ENCODE measurements around the gene CABP5. TPM values are rescaled to one million over a fixed set of nuclear protein-coding genes. Genes with fewer than 3 reads are reported as not detected.

Gene CABP5
- total RNA-seq, 6 experiments from 2014 or later = not detected

- H3K4me3 ChIP-seq = no peak within 1 kb of the TSS
- no peaks in the 10 kb centered on the region for H3K4me1 ChIP-seq
- H3K27ac ChIP-seq = no peak within 1 kb of the TSS
- WGBS (ENCODE audit: insufficient coverage, low coverage, low lambda C conversion rate, missing lambda C conversion rate) = 48% methylated on average over 5 of the region's 5 CpGs
- no peak for ATAC-seq
- H3K9me3 ChIP-seq = no peaks in the 10 kb centered on the region
- TF ChIP-seq POLR2A (IDR thresholded peaks at IDR 0.05) = no peak
- TF ChIP-seq CTCF (IDR thresholded peaks at IDR 0.05) = no peak
- intact Hi-C loops (cut with DNase I) = no loop called here
- no peaks in the 10 kb centered on the region for H3K27me3 ChIP-seq
- DNase-seq = no peak
- no peaks in the 10 kb centered on the region for H3K36me3 ChIP-seq
Observed at GRCh38 chr19:47994209-47994802, 49.6 kb downstream of the CABP5 start, which contains the start of gene ELSPBP1. ELSPBP1 (plus strand) TSS chr19:47994632; CDS start chr19:48008668, 14,036 bp downstream.

GRCh38 chr19:47992070-47992469, 51.8 kb downstream of the CABP5 start, which contains the start of gene BSPH1:
BSPH1 (minus strand) TSS chr19:47992170; CDS start chr19:47992081, 89 bp downstream.
- Histone ChIP-seq H3K36me3 (no peaks in the 10 kb centered on the region), H3K9me3 (no peaks in the 10 kb centered on the region), H3K4me3 (no peak within 1 kb of the TSS), H3K27ac (no peak within 1 kb of the TSS), H3K27me3 (no peaks in the 10 kb centered on the region), H3K4me1 (no peaks in the 10 kb centered on the region)
- WGBS (ENCODE audit: insufficient coverage, low coverage, low lambda C conversion rate, missing lambda C conversion rate) = 39% methylated on average over 2 of the region's 2 CpGs
- DNase-seq (no peak), ATAC-seq (no peak)
- TF ChIP-seq POLR2A (IDR thresholded peaks at IDR 0.05) (no peak), CTCF (IDR thresholded peaks at IDR 0.05) (no peak)
- intact Hi-C loops (cut with DNase I) = no loop called here

- no peak for TF ChIP-seq CTCF (IDR thresholded peaks at IDR 0.05)
- TF ChIP-seq POLR2A (IDR thresholded peaks at IDR 0.05) = no peak
- no peaks in the 10 kb centered on the region for H3K4me1 ChIP-seq
- DNase-seq = no peak
- intact Hi-C loops (cut with DNase I) = no loop called here
- H3K4me3 ChIP-seq = no peak overlapping the region
- 37% methylated on average over 8 of the region's 10 CpGs for WGBS (ENCODE audit: insufficient coverage, low coverage, low lambda C conversion rate, missing lambda C conversion rate)
- no peaks in the 10 kb centered on the region for H3K9me3 ChIP-seq
- no peak for ATAC-seq
- no peaks in the 10 kb centered on the region for H3K27me3 ChIP-seq
- H3K36me3 ChIP-seq = no peaks in the 10 kb centered on the region
- no peak overlapping the region for H3K27ac ChIP-seq
Observed at GRCh38 chr19:47991191-47991808, 52.6 kb downstream of the CABP5 start.

Other genes with a start within 250 kb of the CABP5 start
- gene TPRX1, start 239.5 kb downstream of the CABP5 start, total RNA-seq = not detected
- gene CRX, start 222.1 kb downstream of the CABP5 start, total RNA-seq = not detected
- gene TPRX2, start 184.8 kb downstream of the CABP5 start, total RNA-seq = not detected
- 1,000 to 10,000 TPM in 1 of 6 experiments, 100 to 1,000 TPM in 5; 156 to 1,019 (median 382) TPM for gene SULT2A1, start 157.8 kb downstream of the CABP5 start, total RNA-seq
- gene BSPH1, start 51.9 kb downstream of the CABP5 start, total RNA-seq = not detected
- gene ELSPBP1, start 49.4 kb downstream of the CABP5 start, total RNA-seq = not detected
- gene PLA2G4C, start 66.7 kb upstream of the CABP5 start, total RNA-seq = 10 to 100 TPM in 3 of 6 experiments, 1 to 10 TPM in 3; 3.8 to 29.7 (median 9.8) TPM
- gene LIG1, start 126.3 kb upstream of the CABP5 start, total RNA-seq = 10 to 100 TPM in 2 of 6 experiments, 1 to 10 TPM in 4; 5.2 to 16.6 (median 7.7) TPM
- gene ZSWIM9, start 126.6 kb upstream of the CABP5 start, total RNA-seq = 1 to 10 TPM; 1.5 to 2.5 (median 2.0) TPM
- gene CARD8, start 211.8 kb upstream of the CABP5 start, total RNA-seq = 10 to 100 TPM; 15.4 to 24.5 (median 19.8) TPM
- under 1 TPM in 1 of 6 experiments, not detected in 5; 0.49 TPM for gene ZNF114, start 226.0 kb upstream of the CABP5 start, total RNA-seq